Measurements from ENCODE around the gene SCYL3. TPM values are rescaled to one million over a fixed set of nuclear protein-coding genes. Genes with fewer than 3 reads are reported as not detected.

SCYL3 gene
- total RNA-seq, 2 donors from 2014 or later: 7.9 to 8.1 TPM

DNA sequence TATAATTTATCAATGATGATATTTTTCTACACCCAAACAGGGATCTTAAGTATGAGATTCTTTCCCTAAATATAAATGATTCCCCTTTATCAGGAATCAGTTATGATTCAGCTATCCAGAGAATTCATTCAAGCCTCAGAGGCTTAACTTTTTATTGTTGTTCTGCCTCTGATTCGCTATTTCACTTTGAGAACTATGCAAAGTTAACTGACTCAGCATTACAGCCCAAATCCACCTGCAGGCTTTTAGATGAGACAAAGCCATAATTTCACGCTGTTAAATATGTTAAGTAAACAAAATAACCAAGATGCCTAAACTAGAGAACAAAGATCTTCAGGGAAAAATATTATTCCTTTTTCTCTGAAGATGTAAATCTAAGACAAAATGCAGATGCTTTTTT is 8.5 kb downstream of the SCYL3 start:
- TF ChIP-seq, protein P1, sequence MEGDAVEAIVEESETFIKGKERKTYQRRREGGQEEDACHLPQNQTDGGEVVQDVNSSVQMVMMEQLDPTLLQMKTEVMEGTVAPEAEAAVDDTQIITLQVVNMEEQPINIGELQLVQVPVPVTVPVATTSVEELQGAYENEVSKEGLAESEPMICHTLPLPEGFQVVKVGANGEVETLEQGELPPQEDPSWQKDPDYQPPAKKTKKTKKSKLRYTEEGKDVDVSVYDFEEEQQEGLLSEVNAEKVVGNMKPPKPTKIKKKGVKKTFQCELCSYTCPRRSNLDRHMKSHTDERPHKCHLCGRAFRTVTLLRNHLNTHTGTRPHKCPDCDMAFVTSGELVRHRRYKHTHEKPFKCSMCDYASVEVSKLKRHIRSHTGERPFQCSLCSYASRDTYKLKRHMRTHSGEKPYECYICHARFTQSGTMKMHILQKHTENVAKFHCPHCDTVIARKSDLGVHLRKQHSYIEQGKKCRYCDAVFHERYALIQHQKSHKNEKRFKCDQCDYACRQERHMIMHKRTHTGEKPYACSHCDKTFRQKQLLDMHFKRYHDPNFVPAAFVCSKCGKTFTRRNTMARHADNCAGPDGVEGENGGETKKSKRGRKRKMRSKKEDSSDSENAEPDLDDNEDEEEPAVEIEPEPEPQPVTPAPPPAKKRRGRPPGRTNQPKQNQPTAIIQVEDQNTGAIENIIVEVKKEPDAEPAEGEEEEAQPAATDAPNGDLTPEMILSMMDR (conservative IDR thresholded peaks at IDR 0.05): no peak
- peaks cover 11% of the 10 kb centered on the region for H3K9me3 Mint-ChIP-seq
- H3K9me3 ChIP-seq (ENCODE audit: control insufficient read depth, low read length): peaks cover 12% of the 10 kb centered on the region
- no peak overlapping the region for H3K27ac Mint-ChIP-seq
- H3K4me3 Mint-ChIP-seq: no peak overlapping the region
- H3K36me3 ChIP-seq (ENCODE audit: control insufficient read depth, insufficient read depth, low read length): peaks cover 32% of the 10 kb centered on the region
- peaks cover 43% of the 10 kb centered on the region for H3K36me3 Mint-ChIP-seq (ENCODE audit: low read depth)
- H3K27ac ChIP-seq (ENCODE audit: low read depth, low read length): no peak overlapping the region
- no peaks in the 10 kb centered on the region for H3K27me3 ChIP-seq (ENCODE audit: control insufficient read depth, insufficient read depth, low read length, poor library complexity, severe bottlenecking)
- no peaks in the 10 kb centered on the region for H3K4me1 ChIP-seq (ENCODE audit: control insufficient read depth, insufficient read depth, low read length)
- H3K4me1 Mint-ChIP-seq: peaks cover 4% of the 10 kb centered on the region
- 97 to 100% methylated on average over 1 to 2 of the region's 2 CpGs for WGBS, 2 experiments (ENCODE audit: insufficient coverage in 1 of 2, insufficient read length in 1 of 2)
- H3K4me3 ChIP-seq (ENCODE audit: low read length): no peak overlapping the region
- H3K9ac ChIP-seq (ENCODE audit: extremely low read depth, low read length, poor library complexity, severe bottlenecking): no peak overlapping the region
- peaks cover 4% of the 10 kb centered on the region for H3K27me3 Mint-ChIP-seq (ENCODE audit: insufficient read depth)
- no peak for DNase-seq

DNA sequence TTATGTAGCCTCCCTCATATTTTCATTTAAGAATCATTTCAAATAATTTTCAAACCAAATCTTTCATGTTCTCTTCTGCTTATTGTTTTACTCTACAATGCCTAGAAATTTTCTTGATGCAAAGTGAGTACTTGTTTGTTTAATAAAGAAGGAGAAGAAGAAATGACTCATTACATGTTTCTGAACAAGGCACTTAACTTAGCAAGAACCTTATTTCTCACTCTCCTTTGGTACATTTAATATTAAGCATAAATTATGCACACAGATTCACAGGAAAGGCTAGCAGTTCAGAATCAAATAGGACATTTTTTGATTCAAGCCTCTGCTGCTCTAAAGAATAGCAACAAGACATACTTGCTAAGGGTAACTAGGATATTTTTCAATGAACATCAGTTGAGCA is 9.1 kb downstream of the SCYL3 start:
- peaks cover 32% of the 10 kb centered on the region for H3K36me3 ChIP-seq (ENCODE audit: control insufficient read depth, insufficient read depth, low read length)
- no peaks in the 10 kb centered on the region for H3K4me1 ChIP-seq (ENCODE audit: control insufficient read depth, insufficient read depth, low read length)
- Mint-ChIP-seq H3K36me3 (ENCODE audit: low read depth) (peaks cover 43% of the 10 kb centered on the region), H3K4me3 (no peak overlapping the region), H3K4me1 (peaks cover 4% of the 10 kb centered on the region), H3K9me3 (peaks cover 11% of the 10 kb centered on the region), H3K27me3 (ENCODE audit: insufficient read depth) (peaks cover under 1% of the 10 kb centered on the region), H3K27ac (no peak overlapping the region)
- H3K9ac ChIP-seq (ENCODE audit: extremely low read depth, low read length, poor library complexity, severe bottlenecking): no peak overlapping the region
- no peak for DNase-seq
- TF ChIP-seq, protein P1 (conservative IDR thresholded peaks at IDR 0.05): no peak
- H3K27ac ChIP-seq (ENCODE audit: low read depth, low read length): no peak overlapping the region
- H3K27me3 ChIP-seq (ENCODE audit: control insufficient read depth, insufficient read depth, low read length, poor library complexity, severe bottlenecking): no peaks in the 10 kb centered on the region
- H3K4me3 ChIP-seq (ENCODE audit: low read length): no peak overlapping the region
- H3K9me3 ChIP-seq (ENCODE audit: control insufficient read depth, low read length): peaks cover 12% of the 10 kb centered on the region

DNA sequence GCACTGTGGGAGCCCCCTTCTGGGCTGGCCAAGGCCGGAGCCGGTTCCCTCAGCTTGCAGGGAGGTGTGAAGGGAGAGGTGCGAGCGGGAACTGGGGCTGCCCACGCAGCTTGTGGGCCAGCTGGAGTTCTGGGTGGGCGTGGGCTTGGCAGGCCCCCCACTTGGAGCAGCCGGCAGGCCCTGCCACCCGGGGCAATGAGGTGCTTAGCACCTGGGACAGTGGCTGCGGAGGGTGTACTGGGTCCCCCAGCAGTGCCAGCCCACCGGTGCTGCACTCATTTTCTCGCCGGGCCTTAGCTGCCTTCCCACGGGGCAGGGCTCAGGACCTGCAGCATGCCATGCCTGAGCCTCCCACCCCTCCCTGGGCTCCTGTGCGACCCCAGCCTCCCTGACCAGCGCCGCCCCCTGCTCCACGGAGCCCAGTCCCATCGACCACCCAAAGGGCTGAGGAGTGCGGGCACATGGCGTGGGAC is 11.6 kb downstream of the SCYL3 start:
- H3K27me3 ChIP-seq (ENCODE audit: control insufficient read depth, insufficient read depth, low read length, poor library complexity, severe bottlenecking): no peaks in the 10 kb centered on the region
- TF ChIP-seq, protein P1 (conservative IDR thresholded peaks at IDR 0.05): no peak
- peaks cover 27% of the 10 kb centered on the region for H3K36me3 ChIP-seq (ENCODE audit: control insufficient read depth, insufficient read depth, low read length)
- WGBS, 2 experiments (ENCODE audit: insufficient coverage in 1 of 2, insufficient read length in 1 of 2): 80 to 95% methylated on average over 2 to 20 of the region's 20 CpGs
- no peak overlapping the region for H3K4me3 Mint-ChIP-seq
- peaks cover 42% of the 10 kb centered on the region for H3K36me3 Mint-ChIP-seq (ENCODE audit: low read depth)
- DNase-seq: no peak
- H3K27ac ChIP-seq (ENCODE audit: low read depth, low read length): no peak overlapping the region
- no peaks in the 10 kb centered on the region for H3K4me1 ChIP-seq (ENCODE audit: control insufficient read depth, insufficient read depth, low read length)
- H3K9me3 ChIP-seq (ENCODE audit: control insufficient read depth, low read length): peaks cover 12% of the 10 kb centered on the region
- H3K9ac ChIP-seq (ENCODE audit: extremely low read depth, low read length, poor library complexity, severe bottlenecking): no peak overlapping the region
- peaks cover 11% of the 10 kb centered on the region for H3K9me3 Mint-ChIP-seq
- no peak overlapping the region for H3K27ac Mint-ChIP-seq
- no peak overlapping the region for H3K4me3 ChIP-seq (ENCODE audit: low read length)
- H3K27me3 Mint-ChIP-seq (ENCODE audit: insufficient read depth): no peaks in the 10 kb centered on the region
- peaks cover 5% of the 10 kb centered on the region for H3K4me1 Mint-ChIP-seq
